K562 (cell line): ENCODE measurements around the gene PRR19. TPM values are rescaled to one million over a fixed set of nuclear protein-coding genes. Genes with fewer than 3 reads are reported as not detected.
A peak's percentile ranks its signal among the peaks of the same experiment; 100 is the strongest.

ENCODE experiments used
- BDP1 ChIP-seq: IDR thresholded peaks from 3 replicates; pipeline ENCODE4 v1.6.1; 2011; ENCODE audit not compliant: insufficient read length, insufficient read depth
- CGGBP1 ChIP-seq: fragments of 250-450 bp; sonication (Bioruptor Pico); IDR thresholded peaks from 2 replicates; pipeline ENCODE4 v1.9.0; 2021; ENCODE audit warnings: mild to moderate bottlenecking
- ELF4 ChIP-seq: fragments of 450-650 bp; formaldehyde crosslinking; IDR thresholded peaks from 2 replicates; pipeline ENCODE4 v1.4.0; 2022; ENCODE audit warnings: missing genetic modification characterization
- EP300 ChIP-seq: IDR thresholded peaks from 2 replicates; pipeline ENCODE4 v1.6.1; 2012; ENCODE audit warnings: low read length, improper control_type of control experiment
- ETV5 ChIP-seq: sonication (generic); formaldehyde crosslinking; IDR thresholded peaks from 2 replicates; pipeline ENCODE4 v1.4.0; 2020; ENCODE audit warnings: low read depth, mild to moderate bottlenecking, missing genetic modification reagents
- ILK ChIP-seq: fragments of 450-650 bp; IDR thresholded peaks from 2 replicates; pipeline ENCODE4 v1.6.1; 2016; ENCODE audit warnings: missing genetic modification characterization, low read depth, mild to moderate bottlenecking, missing compliant biosample characterization, moderate library complexity, borderline replicate concordance
- MTF1 ChIP-seq: fragments of 250-450 bp; sonication (Bioruptor Pico); IDR thresholded peaks from 2 replicates; pipeline ENCODE4 v1.9.0; 2021; ENCODE audit warnings: moderate library complexity, mild to moderate bottlenecking, inconsistent platforms, borderline replicate concordance
- NCOA4 ChIP-seq: fragments of 450-650 bp; IDR thresholded peaks from 2 replicates; pipeline ENCODE4 v1.6.1; 2018; ENCODE audit warnings: mild to moderate bottlenecking; ENCODE audit not compliant: partially characterized antibody
- NR2C2 ChIP-seq, 2 experiments: fragments of 200-800 bp in 1 of 2; sonication (Bioruptor generic) in 1 of 2; sonication (generic) in 1 of 2; formaldehyde crosslinking in 1 of 2; IDR thresholded peaks; 2 replicates each; pipeline versions ENCODE4 v1.6.1 to v1.8.0; 2016 to 2022; ENCODE audit warnings: mild to moderate bottlenecking in 1 of 2, missing compliant biosample characterization in 1 of 2, missing genetic modification characterization in 1 of 2, missing genetic modification reagents in 1 of 2
- POLR2A ChIP-seq: fragments of 450-650 bp; conservative IDR thresholded peaks from 2 replicates; pipeline ENCODE4 v1.6.1; 2016
- USF1 ChIP-seq: sonication (generic); formaldehyde crosslinking; IDR thresholded peaks from 2 replicates; pipeline ENCODE4 v1.9.0; 2022; ENCODE audit warnings: mild to moderate bottlenecking, missing genetic modification reagents
- ZC3H8 ChIP-seq: fragments of 450-650 bp; IDR thresholded peaks from 2 replicates; pipeline ENCODE4 v1.6.1; 2017
- ZFP1 ChIP-seq: fragments of 450-650 bp; formaldehyde crosslinking; IDR thresholded peaks from 2 replicates; pipeline ENCODE4 v1.4.0; 2020; ENCODE audit warnings: mild to moderate bottlenecking, mixed read lengths
- ZNF174 ChIP-seq: fragments of 250-450 bp; sonication (Bioruptor Pico); IDR thresholded peaks from 2 replicates; pipeline ENCODE4 v1.4.0; 2020; ENCODE audit warnings: mild to moderate bottlenecking
- ZNF175 ChIP-seq: fragments of 200-800 bp; sonication (Bioruptor generic); IDR thresholded peaks from 2 replicates; pipeline ENCODE4 v1.6.1; 2016; ENCODE audit warnings: low read depth, mild to moderate bottlenecking, missing genetic modification characterization, missing compliant biosample characterization
- ZNF318 ChIP-seq, 2 experiments: fragments of 450-650 bp; IDR thresholded peaks; 2 replicates each; pipeline ENCODE4 v1.6.1; 2016; ENCODE audit warnings: mild to moderate bottlenecking in 2 of 2, borderline replicate concordance in 1 of 2, low read depth in 1 of 2, moderate library complexity in 1 of 2
- ZNF766 ChIP-seq: fragments of 200-800 bp; sonication (Bioruptor generic); conservative IDR thresholded peaks from 2 replicates; pipeline ENCODE4 v1.6.1; 2016; ENCODE audit warnings: missing genetic modification characterization, missing compliant biosample characterization
- polyA plus RNA-seq, 8 experiments: library from polyadenylated mRNA; depleted of rRNA in 4 of 8; stranded (reverse) in 5 of 8; unstranded in 3 of 8; fragments of >200 nt; fragmentation: Nextera tagmentation in 2 of 8; fragmentation: Illumina TruSeq in 1 of 8; extraction: Ambion mirVana in 2 of 8; extraction: Trizol in 1 of 8; gene quantifications; 2 replicates each; pipeline versions ENCODE4 v1.2.1 to v1.2.3, GENCODE V29; 2011 to 2014; ENCODE audit warnings: inconsistent platforms in 1 of 8, missing spikeins in 1 of 8
- total RNA-seq, 7 experiments: library from RNA; depleted of rRNA in 6 of 7; stranded (reverse); fragments of >200 nt in 6 of 7; fragmentation: Illumina TruSeq in 2 of 7; extraction: Trizol in 2 of 7; gene quantifications; 2 replicates each; pipeline versions ENCODE4 v1.2.1 to v1.2.3, GENCODE V29; 2011 to 2021; ENCODE audit warnings: low replicate concordance in 1 of 7

PRR19 gene
- total and polyA plus RNA-seq, 9 of the 15 experiments (the other 6 are each of a cell fraction or from before 2014, with no cell fraction given), result 0.10 to 1.6 (median 0.54) TPM

- TF ChIP-seq ILK (tag) (no peak), MTF1 (CRISPR knock-in tag) (no peak), POLR2A (0 out of 2 replicates have a peak, but pooled peaks have one; percentile 33), BDP1 (no peak), ZFP1 (CRISPR knock-in tag) (no peak), ZNF318 (IDR thresholded peaks at IDR 0.05; ENCODE audit: borderline replicate concordance in 1 of 2, low read depth in 1 of 2) (no peak), CGGBP1 (CRISPR knock-in tag) (no peak), ZNF174 (no peak), NCOA4 (no peak), ZNF766 (CRISPR knock-in tag) (peak; percentile 54; the same call in 1 of the 2 replicates), USF1 (CRISPR knock-in tag) (no peak), ZC3H8 (no peak), NR2C2 (CRISPR knock-in tag; IDR thresholded peaks at IDR 0.05) (no peak), NR2C2 (tag; IDR thresholded peaks at IDR 0.05) (peak; percentile 46; the same call in 1 of the 2 replicates), ELF4 (CRISPR knock-in tag) (no peak), ZNF175 (CRISPR knock-in tag) (no peak), ETV5 (CRISPR knock-in tag) (no peak), EP300 (no peak)
Observed at GRCh38 chr19:42270346-42271044, 31.4 kb upstream of the PRR19 start (continued).
